ENCODE measurements around the gene HMGCL.
"Not testable (repeated sequence)": the region's sequence is repeated elsewhere in the genome, so short reads cannot be mapped to it uniquely, and the experiment has no call there.

Gene HMGCL

GRCh38 chr1:23825762-23826522 lies 713 bp upstream of the HMGCL start:
- no peak for DNase-seq

- DNase-seq, result no peak
These were observed 536 bp downstream of the HMGCL start for GRCh38 chr1:23824711-23825075.

DNA sequence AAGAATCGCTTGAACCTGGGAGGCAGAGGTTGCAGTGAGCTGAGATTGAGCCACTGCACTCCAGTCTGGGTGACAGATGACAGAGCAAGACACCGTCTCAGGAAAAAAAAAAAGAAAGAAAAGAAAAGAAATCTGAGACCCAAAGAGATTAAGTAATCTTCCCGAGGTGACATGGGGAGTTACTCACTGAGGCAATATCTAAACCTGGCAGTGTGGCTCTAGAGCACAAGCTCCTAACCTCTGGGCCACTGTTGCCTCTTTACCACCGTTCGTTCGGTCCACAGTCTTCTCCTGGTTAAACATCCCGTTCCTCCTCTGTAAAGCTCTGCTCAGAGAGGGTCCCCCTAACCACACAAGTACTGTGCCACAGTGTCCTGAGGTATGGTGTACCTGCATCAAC lies 1.5 kb downstream of the HMGCL start:
- DNase-seq, result no peak

- DNase-seq, result no peak
These were observed 7.6 kb downstream of the HMGCL start for GRCh38 chr1:23817633-23818032.

DNA sequence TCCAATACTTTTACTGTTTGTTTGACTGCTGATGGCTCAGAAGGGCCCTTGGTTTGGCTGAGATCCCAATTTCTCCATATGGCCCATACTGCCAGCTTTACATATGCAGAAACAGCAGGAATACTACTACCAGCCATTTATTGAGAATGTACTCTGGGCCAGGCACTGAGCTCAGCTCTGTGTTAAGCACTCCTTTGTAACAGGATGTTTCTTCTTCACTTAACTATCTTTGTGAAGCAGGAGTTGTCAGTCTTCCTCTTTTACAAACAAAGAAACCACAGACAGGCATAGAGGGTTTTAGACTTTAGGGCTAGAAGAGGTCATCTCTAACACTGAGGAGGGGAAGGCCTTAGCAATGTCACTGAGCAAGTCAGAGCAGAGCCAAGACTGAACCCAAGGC lies 8.3 kb downstream of the HMGCL start:
- DNase-seq, result no peak

DNA sequence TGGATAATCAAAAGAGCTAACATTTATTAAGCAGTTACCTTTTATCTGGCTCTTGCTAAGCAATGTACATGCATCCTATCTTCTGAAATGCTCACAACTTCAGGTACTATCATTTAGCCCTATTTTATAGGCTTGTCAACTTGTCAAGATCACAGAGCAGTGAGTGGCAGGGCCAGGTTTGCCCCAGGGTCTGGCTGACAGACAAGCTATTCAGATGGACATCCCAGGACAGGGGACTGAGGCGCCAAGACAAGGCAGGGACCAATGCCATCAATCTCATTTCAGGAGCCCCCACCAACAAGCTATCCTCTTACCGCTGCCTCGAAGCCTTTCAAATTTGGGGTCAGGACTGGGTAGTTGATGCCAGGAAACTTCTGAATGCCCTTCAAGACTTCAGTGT lies 8.9 kb downstream of the HMGCL start:
- DNase-seq, result no peak

- DNase-seq, result no peak
These were observed 11.2 kb downstream of the HMGCL start for GRCh38 chr1:23814016-23814415.

- DNase-seq, result no peak
These were observed 14.2 kb downstream of the HMGCL start for GRCh38 chr1:23810818-23811540.

DNA sequence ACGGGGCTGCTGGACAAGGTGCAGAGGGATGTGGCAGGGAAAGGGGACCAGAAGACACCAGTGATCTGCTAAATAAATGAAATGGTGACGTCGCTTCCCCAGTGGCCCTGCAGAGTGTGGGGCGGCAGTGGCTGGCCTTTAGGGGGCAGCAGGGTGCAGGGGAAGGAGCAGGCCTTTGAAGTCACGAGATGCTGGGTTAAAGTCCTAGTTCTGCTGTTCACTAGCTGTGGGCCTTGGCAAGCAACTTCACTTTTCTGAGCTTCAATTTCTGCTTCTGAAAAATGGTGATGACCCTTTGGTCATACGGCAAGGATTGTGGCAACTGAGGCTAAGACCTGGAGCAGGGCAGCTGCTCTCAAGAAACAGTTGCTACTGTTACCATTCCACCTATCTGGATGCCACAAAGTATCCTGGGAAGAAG lies 15.5 kb downstream of the HMGCL start:
- DNase-seq, result no peak

DNA sequence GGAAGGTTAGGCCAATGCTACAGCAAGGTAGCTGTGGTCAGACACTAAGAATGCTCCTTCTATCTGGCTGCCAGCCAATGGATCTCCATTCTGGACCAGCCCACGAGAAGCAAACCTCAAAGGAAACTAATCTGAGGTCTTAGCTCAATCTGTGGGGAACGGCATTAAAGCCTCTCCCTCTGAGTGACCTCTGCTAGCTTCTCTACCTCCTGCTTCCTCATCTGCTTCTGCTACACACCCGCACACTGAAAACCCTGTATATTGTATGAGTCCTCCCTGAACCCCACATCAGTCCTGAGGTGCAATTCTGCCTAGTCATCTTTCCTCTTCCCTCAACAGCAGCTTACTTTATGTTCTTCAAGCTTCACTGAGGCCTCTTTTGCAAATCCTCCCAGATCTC lies 17.8 kb downstream of the HMGCL start:
- no peak for DNase-seq

DNA sequence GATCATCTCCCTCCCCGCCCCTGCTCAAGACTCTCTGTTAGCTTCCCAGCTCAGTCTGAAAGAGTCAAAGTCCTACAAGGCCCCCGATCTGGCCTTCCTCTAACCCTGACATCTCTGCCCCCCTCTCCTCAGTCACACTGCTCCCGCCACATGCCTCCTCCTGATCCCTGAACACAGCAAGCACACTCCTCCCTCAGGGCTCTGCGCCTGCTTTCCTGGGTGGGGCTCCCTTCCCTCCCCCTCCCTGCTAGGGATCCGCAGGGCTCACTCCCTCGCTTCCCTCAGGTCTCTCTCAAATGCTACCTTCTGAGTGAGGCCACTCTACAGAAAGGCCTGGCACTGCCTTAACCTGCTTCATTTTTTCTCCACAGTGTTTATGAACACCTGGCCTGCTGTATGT lies 18.9 kb downstream of the HMGCL start:
- no peak for DNase-seq

- no peak for DNase-seq
These were observed 20.2 kb downstream of the HMGCL start for GRCh38 chr1:23805025-23805424.

- no peak for DNase-seq
These were observed 20.9 kb downstream of the HMGCL start for GRCh38 chr1:23804183-23804835.

- no peak for DNase-seq
These were observed 21.6 kb downstream of the HMGCL start for GRCh38 chr1:23803674-23804073.

DNA sequence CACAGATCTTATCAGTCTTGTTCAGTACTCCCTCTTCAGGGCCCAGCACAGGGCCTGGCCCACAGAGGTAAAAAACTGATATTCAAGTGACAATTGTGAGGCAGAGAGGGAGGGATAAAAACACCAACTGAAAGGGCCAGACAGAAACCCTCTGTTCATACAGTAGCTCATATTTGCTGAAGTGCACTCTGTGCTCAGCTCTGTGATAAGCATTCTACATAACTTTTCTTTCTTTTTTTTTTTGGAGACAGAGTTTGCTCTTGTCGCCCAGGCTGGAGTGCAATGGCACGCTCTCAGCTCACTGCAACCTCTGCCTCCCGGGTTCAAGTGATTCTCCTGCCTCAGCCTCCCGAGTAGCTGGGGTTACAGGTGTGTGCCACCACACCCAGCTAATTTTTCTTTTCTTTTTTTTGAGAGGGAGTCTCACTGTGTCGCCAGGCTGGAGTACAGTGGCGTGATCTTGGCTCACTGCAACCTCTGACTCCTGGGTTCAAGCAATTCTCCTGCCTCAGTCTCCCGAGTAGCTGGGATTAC lies 22.4 kb downstream of the HMGCL start:
- not testable (repeated sequence) for DNase-seq

DNA sequence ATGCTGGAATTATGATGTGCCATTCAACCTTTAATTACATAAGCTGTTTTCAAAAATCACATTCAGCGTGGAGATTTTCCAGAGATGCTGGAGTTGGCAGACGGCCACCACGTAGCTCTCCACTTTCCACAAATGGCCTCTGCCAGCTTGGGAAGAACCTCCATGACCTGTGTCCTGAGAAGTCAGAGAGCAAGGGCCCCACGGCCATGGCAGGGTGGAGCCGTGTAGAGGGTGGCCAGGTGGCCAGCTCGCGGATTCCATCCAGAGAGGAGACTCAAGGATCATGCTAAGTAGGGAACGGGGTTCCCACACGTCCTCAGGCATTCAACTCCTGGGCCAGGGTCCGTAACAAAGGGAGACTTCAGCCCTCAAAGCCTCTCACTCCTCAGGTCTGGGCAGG lies 23.4 kb downstream of the HMGCL start:
- no peak for DNase-seq

GRCh38 chr1:23801338-23801748 lies 23.9 kb downstream of the HMGCL start:
- no peak for DNase-seq

DNA sequence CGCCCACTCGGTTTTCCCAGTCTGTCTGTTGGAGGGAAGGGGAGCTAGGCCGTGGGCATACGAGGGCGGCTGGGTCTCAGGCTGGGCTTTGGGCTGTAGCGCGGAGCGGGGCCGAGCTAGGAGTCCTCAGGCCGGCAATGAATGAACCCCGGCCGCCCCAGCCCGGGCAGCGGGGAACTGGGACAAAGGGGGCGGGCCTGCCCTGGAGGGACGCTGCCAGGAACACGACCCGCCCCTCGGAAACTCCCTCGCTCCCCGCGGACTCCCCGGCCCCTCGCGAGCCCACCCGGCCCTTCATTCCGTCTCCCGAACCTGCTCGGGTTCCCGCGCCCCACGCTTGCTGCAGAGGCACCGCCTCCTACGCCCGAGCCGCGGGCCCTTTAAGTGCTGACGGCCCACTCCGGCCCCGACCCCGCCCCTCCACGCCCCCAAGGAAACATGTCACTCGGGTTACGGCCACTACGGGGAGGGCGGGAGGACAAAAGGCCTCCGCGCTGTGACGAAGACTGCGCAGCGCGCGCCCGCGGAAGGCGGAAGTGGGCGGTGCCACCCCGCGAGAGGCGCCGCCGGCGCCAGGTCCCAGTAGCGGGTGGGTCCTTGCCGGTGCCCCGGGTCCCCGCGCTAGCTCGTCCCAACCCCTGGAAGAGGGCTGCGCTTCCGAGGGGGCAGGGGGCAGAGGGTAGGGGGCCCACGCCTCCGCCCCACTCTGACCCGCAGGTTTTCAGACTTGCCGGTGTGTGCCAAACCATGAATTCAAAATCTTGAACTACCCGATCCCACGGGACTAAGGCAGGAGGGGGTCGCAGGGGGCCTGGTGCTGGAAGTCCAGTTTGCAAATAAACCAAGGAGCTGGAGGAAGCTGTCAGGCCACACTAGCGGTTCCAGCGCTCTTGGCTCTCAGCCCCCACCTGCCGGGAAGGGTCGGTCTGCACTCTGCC lies 24.6 kb downstream of the HMGCL start, which contains the start of gene GALE:
TSS of gene GALE (minus strand) at position 355 of the 938 bp plus-strand sequence. CDS start 1,747 bp downstream, outside the sequence.
- peak; percentile 83 for DNase-seq

DNA sequence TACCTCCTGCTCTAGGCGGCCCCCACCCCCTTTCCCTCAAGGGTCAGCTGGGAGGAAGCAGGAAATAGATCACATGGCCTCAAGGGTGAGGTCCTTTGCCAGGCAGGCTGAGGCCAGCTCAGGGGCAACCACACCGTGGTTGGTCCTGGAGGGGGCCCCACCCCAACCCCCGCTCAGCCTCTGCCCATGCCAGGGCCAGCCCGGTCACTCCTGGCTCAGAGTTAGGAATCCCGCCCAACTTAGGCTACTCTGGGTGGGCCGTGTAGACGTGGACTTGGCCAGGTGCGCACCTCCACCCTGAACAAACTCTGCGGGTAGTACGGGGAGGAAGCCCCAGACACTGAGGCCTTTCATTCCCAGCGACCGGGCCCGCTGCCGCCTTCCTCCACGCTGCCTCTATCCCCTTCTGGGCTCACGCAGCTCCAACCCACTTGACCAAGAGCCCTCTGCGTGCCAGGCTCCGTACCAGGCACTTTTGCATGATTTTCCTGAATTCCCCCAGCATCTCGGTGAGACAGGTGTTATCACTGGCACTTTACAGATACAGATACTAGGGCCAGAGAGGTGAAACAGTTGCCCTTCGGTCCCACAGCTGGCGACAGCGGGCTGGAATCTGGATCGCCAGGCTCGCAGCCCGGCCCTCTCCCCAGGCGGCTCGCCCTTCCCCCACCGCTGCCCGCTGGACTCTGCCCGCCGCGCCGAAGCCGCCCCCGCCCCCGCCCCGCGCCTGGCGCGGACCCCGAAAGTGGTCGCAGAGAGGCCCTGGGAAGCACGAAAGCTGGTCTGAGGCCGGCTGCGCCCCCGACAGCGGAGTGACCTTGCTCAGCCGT lies 25.4 kb downstream of the HMGCL start:
- DNase-seq, result no peak

DNA sequence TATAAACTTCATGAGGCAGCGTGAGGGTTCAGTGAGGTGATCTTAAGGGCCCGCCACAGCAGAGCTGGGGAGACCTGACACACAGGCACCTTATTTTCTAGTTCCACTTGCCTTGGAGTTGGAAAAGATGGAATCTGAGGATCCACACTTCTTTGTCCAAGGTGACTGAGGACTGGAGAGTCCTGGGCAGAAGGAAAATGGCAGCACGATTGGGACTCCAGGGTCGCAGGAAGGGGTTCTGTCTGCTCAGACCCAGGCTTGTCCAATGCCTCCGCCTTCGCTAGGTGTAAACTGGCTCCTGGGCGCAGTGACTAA lies 26.0 kb downstream of the HMGCL start:
- DNase-seq, result no peak

DNA sequence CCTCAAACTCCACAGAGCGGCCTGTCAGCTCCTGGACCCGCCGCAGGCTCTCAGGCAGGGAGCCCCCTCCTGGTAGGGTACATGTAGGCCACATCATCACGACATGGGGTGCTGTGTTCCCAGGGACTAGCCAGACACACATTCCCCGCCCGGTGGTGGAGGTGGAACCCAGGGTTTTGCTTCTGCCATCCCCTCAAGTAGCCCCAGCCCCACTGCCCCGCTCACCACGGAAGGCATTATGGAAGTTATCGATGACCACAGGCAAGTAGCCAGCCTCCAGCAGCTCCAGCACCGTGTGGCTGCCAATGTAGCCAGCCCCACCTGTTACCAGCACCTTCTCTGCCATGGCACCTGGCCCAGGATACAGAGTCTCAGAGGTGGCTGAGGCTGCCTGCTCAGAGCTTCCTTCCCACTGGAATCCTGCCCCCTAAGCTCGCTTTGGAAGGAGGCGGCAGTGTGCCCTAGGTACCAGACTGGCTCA lies 26.5 kb downstream of the HMGCL start:
- DNase-seq, result no peak

Measured in NCI-H1048 (cell line).